ENCODE data around the gene NUP37.

The NUP37 gene

GRCh38 chr12:102059343-102059742, 60.6 kb downstream of the NUP37 start:
- Histone ChIP-seq H3K4me1 (ENCODE audit: control insufficient read depth in 1 of 2, insufficient read depth in 1 of 2, low read depth in 1 of 2, low read length in 1 of 2) (peaks cover 5 to 8% of the 10 kb centered on the region in 2 experiments), H3K36me3 (peaks cover 38% of the 10 kb centered on the region), H3K27ac (no peak overlapping the region), H3K9me3 (no peaks in the 10 kb centered on the region), H3K4me3 (ENCODE audit: low read depth in 1 of 2, low read length in 1 of 2) (no peak overlapping the region), H3K27me3 (no peaks in the 10 kb centered on the region)
- TF ChIP-seq, protein P1, sequence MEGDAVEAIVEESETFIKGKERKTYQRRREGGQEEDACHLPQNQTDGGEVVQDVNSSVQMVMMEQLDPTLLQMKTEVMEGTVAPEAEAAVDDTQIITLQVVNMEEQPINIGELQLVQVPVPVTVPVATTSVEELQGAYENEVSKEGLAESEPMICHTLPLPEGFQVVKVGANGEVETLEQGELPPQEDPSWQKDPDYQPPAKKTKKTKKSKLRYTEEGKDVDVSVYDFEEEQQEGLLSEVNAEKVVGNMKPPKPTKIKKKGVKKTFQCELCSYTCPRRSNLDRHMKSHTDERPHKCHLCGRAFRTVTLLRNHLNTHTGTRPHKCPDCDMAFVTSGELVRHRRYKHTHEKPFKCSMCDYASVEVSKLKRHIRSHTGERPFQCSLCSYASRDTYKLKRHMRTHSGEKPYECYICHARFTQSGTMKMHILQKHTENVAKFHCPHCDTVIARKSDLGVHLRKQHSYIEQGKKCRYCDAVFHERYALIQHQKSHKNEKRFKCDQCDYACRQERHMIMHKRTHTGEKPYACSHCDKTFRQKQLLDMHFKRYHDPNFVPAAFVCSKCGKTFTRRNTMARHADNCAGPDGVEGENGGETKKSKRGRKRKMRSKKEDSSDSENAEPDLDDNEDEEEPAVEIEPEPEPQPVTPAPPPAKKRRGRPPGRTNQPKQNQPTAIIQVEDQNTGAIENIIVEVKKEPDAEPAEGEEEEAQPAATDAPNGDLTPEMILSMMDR (IDR thresholded peaks at IDR 0.05): no peak

- Histone ChIP-seq H3K27ac (no peak overlapping the region), H3K27me3 (no peaks in the 10 kb centered on the region), H3K4me1 (ENCODE audit: control insufficient read depth in 1 of 2, insufficient read depth in 1 of 2, low read depth in 1 of 2, low read length in 1 of 2) (no peaks in the 10 kb centered on the region), H3K9me3 (no peaks in the 10 kb centered on the region), H3K36me3 (peaks cover 76% of the 10 kb centered on the region), H3K4me3 (ENCODE audit: low read depth in 1 of 2, low read length in 1 of 2) (no peak overlapping the region)
- TF ChIP-seq, protein P1 (IDR thresholded peaks at IDR 0.05): no peak
Observed at GRCh38 chr12:102054345-102054744, 65.6 kb downstream of the NUP37 start.

DNA sequence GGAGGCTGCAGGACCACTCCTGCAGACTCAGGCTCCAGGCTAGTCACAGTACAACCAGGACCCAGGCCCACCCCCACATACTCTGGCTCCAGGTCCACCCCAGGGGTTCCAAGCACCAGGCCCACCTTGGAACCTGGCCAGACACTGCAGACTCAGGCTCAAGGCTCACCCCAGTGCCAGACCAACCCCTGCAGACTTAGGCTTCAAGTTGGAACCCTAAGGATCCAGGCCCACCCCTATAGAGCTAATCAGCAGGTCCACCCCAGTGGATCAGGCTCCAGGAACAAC, 66.9 kb downstream of the NUP37 start:
- peaks cover 79% of the 10 kb centered on the region for H3K36me3 ChIP-seq
- TF ChIP-seq, protein P1 (IDR thresholded peaks at IDR 0.05): no peak
- no peaks in the 10 kb centered on the region for H3K4me1 ChIP-seq (ENCODE audit: control insufficient read depth in 1 of 2, insufficient read depth in 1 of 2, low read depth in 1 of 2, low read length in 1 of 2)
- H3K27ac ChIP-seq: no peak overlapping the region
- H3K9me3 ChIP-seq: no peaks in the 10 kb centered on the region
- H3K4me3 ChIP-seq (ENCODE audit: low read depth in 1 of 2, low read length in 1 of 2): no peak overlapping the region
- no peaks in the 10 kb centered on the region for H3K27me3 ChIP-seq

- H3K9me3 ChIP-seq: no peaks in the 10 kb centered on the region
- peaks cover 84% of the 10 kb centered on the region for H3K36me3 ChIP-seq
- H3K4me1 ChIP-seq (ENCODE audit: control insufficient read depth in 1 of 2, insufficient read depth in 1 of 2, low read depth in 1 of 2, low read length in 1 of 2): no peaks in the 10 kb centered on the region
- no peak overlapping the region for H3K4me3 ChIP-seq (ENCODE audit: low read depth in 1 of 2, low read length in 1 of 2)
- no peaks in the 10 kb centered on the region for H3K27me3 ChIP-seq
- TF ChIP-seq, protein P1 (IDR thresholded peaks at IDR 0.05): no peak
- H3K27ac ChIP-seq: no peak overlapping the region
Observed at GRCh38 chr12:102052192-102053061, 67.5 kb downstream of the NUP37 start.

DNA sequence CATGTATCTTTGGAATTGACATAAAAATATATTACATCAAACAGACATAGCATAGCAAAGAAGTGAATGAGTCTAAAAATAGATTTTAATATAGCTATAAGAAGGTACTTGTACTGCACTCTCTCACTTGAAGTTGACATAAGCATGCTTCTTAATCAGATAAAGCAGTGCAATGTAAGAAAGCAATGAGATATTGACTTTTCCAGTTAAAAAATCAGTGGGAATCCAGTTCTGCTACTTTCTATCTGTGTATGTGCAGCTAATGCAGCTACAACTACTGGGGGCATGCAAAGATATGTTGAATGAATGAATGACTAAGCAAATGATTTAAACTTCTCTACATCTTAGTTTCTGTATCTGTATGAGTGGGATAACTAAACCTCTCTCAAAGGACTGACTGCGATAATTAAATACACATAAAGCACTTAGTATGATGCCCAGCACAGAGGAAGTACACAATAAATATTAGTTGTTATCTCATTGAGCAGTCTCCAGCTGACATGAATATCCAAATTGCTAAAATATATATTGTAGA, 68.4 kb downstream of the NUP37 start:
- Histone ChIP-seq H3K27ac (no peak overlapping the region), H3K27me3 (no peaks in the 10 kb centered on the region), H3K36me3 (peaks cover 84% of the 10 kb centered on the region), H3K4me3 (ENCODE audit: low read depth in 1 of 2, low read length in 1 of 2) (no peak overlapping the region), H3K9me3 (no peaks in the 10 kb centered on the region), H3K4me1 (ENCODE audit: control insufficient read depth in 1 of 2, insufficient read depth in 1 of 2, low read depth in 1 of 2, low read length in 1 of 2) (no peaks in the 10 kb centered on the region)
- TF ChIP-seq, protein P1 (IDR thresholded peaks at IDR 0.05): no peak
